GM18502 (cell line): ENCODE data around the gene XYLT1.

Experiments
- ATAC-seq: cut with Tn5 transposase; IDR thresholded peaks from one replicate; pipeline ENCODE4 v1.9.1; 2021; ENCODE audit warnings: mild to moderate bottlenecking; ENCODE audit not compliant: unreplicated experiment, poor library complexity

XYLT1 gene

GRCh38 chr16:17245776-17246175 is 225.0 kb downstream of the XYLT1 start:
- no peak for ATAC-seq

- ATAC-seq, result no peak
Observed at GRCh38 chr16:17244872-17245551, 225.7 kb downstream of the XYLT1 start.

- no peak for ATAC-seq
Observed at GRCh38 chr16:17241264-17241835, 229.4 kb downstream of the XYLT1 start.

DNA sequence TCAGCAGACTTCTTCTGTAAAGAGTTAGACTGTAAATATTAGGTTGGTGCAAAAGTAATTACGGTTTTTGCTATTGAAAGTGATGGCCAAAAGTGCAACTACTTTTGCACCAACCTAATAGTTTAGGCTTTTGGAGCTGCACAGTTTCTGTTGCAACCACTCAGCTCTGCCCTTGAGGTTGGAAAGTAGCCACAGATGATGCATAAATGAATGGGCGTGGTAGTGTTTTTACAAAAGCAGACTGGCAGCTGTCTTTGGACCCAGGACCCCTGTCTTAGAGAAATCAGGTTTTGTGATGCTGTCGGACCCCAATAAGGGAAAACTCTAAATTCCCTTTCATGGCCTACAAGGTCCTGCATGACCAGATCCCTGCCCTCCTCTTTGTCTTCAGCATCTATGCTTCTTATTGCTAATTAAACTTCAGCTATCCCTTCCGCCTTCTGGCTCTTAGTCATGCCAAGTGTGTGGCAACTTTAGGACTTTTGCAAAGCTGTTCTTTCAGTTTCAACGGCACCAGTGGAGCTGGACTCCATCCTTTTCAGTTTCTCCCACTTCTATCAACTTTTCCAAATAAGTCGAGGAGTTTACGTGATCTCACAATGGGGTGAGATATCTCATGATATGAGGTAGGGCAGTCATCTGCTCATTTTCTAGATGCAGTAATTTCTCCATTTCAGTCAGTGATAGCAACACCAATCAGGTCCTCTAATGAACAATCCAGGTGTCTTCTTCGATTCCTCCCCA is 232.3 kb downstream of the XYLT1 start:
- no peak for ATAC-seq

DNA sequence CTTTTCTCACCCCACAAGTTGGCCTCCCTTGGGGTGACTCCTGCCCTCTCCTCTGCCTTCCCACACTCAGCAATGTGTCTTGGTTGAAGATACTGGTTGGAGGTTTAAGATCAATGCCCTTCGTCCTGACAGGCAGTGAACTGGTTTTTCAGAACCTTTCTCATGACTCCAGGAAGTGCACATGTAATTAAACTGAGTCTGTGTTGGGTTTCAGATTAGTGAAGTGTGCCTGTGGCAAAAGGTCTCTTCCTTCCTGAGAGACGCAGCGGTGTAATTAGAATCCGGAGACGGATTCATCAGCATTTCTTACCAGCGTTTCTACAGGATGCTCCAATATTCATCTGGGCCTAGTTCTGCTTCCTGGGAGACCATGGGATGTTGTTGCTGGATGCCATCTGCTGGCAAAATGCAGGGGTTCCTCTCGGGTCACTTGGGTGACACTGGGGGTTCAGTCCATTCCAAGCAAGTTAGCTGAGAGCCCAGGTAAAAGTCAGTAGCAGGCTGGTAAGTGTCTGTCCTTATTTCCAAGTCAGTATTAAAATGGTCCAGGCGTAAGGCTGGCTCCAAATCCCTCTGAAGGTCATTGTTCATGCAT is 233.3 kb downstream of the XYLT1 start:
- no peak for ATAC-seq

GRCh38 chr16:17235147-17235815 is 235.5 kb downstream of the XYLT1 start:
- no peak for ATAC-seq

GRCh38 chr16:17233318-17234002 is 237.3 kb downstream of the XYLT1 start:
- ATAC-seq, result no peak

GRCh38 chr16:17232487-17232886 is 238.3 kb downstream of the XYLT1 start:
- no peak for ATAC-seq

GRCh38 chr16:17231972-17232371 is 238.8 kb downstream of the XYLT1 start:
- ATAC-seq, result no peak

DNA sequence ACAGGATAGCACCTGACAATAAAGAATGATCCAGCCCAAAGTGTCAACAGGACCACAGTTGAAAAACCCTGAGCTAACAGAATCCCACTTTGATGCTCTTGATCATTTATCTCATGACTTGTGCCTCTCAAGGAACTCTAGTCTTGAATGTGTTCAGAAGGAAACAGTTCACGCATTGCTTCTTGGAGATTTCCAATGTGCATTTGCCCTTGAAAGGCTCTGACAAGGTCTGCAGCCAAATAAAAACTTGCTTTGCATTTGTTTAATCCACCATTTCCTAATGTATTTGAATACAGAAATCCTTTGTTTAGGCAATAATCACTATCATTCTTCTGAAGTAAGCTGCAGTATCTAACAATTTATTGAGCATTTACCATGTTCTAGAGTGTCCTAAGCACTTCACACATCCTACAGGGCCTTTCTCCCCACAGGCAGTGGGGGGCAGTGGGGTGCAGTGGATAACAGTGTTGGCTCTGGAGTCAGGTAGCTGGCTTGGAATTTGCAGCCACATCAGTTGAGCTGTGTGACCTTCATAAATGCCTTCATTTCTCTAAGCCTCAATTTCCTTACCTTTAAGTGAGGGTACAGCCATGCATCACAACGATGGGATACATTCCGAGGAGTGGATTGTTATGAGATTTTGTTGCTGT is 239.7 kb downstream of the XYLT1 start:
- no peak for ATAC-seq

DNA sequence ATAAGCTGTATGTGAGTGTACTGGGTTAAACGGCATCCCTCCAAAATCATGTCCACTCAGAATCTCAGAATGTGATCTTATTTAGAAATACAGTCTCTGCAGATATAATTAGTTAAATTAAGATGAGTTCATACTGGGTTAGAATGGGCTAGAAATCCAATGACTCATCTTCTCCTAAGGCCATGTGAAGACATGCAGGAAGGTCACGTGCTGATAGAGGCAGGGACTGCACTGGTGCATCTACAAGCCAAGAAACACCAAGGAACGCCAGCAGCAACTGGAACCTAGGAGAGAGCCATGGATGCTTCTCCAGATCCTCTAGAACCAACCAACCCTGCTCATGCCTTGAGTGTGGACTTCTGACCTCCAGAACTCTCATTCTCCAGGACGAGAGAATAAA is 241.0 kb downstream of the XYLT1 start:
- ATAC-seq, result no peak

DNA sequence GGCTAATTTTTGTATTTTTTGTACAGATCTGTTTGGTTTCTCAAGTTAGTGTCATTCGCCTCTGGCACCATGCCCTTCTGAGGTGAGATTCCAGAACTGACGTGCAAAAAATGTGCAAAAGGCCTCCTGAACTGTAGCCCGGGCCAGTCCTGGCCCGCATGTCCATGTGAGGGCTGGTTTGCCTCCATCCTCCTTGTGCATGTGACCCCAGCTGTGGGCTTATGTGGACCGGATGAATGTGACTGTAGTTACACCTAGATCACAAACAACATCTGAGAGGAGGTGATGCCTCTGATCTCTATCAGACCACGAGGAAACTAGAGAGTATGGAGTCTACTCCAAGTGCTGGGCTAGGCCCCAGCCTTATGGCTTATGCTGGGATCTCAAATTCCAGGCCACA is 241.6 kb downstream of the XYLT1 start:
- no peak for ATAC-seq

DNA sequence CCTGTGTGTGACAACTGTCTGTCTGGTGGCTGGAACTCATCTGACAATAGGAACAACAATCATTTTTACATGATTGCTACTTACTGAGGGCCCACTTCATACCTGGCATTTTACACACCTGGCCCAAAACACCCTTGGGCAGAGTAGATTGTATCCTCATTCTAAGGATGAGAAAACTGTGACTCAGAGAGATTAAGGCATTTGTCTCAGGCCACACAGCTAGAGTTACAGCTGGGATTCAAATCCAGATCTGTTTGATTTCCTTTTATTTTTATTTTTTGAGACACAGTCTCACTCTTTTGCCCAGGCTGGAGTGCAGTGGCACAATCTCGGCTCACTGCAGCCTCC is 242.1 kb downstream of the XYLT1 start:
- no peak for ATAC-seq

DNA sequence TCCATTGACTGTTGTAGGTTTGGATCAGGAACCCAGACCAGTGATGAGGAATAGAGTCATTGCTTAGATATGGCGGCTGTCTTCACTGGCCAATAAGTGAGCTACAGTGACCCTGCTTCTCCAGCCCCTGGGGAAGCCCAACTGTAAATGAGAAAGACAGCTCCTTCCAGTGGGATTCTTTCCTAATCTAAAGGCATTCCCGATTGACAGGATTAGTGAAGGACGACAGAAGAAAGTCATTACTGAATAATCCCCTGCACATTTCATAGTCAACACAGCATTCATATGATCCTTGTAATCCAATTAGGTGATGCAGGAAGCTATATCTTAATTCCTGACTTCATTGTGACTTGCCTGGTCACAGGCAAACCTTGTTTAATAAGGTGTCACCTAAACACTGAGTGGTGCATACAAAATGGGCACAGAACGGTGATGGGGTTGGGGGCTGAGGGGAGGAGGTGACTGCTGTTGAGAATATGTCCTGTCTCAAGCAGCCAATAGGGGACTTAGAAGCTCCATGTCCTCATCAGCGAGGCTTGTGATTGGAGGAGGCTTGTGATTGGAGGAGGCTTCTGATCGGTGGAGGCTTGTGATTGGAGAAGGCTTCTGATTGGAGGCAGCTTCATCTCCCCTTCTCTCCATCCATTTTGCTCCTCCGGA is 242.6 kb downstream of the XYLT1 start:
- ATAC-seq, result no peak

- ATAC-seq, result no peak
Observed at GRCh38 chr16:17227278-17227677, 243.5 kb downstream of the XYLT1 start.

GRCh38 chr16:17225541-17225940 is 245.2 kb downstream of the XYLT1 start:
- no peak for ATAC-seq

- ATAC-seq, result no peak
Observed at GRCh38 chr16:17224879-17225281, 245.9 kb downstream of the XYLT1 start.

DNA sequence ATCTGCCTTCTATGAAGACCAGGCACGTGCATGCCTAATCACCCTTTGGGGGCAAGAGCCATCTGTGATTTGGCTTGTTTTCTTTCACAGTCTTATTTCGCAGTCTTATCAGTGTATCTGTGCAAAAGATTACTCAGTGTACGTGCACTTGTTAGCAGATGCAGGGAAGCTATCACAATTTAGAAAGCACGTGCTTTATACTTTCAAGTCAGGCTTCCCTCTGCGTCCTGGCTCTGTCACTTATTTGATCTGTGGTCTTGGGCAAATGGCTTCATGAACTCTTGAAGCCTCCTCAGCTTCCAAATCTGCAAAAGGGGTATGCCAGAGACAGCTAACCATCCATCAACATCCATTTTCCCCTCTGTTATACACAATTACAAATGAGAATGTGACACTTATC is 246.4 kb downstream of the XYLT1 start:
- ATAC-seq, result no peak

DNA sequence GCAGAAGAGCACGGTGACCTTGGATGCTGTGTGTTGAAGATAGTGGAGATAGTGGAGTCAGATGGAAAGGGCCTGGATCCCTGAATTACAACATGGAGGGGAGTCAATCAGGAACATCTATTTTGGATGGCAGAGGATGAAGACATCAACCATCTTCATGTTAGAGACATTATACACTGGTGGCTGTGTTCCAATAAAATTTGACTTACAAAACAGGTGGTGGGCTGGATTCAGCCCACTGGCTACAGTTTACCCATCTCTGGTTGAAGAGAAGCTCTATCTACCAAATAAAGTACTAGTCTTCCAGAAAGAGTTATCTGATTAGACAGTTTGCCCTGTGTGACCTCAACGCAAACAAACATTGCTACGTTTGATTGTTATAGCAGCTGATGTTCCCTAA is 247.2 kb downstream of the XYLT1 start:
- ATAC-seq, result no peak
